Left lobe of liver (tissue), 2 donors: Measurements from ENCODE around the gene KLHDC4. TPM values are rescaled to one million over a fixed set of nuclear protein-coding genes. Genes with fewer than 3 reads are reported as not detected.
"Not testable (repeated sequence)": the region's sequence is repeated elsewhere in the genome, so short reads cannot be mapped to it uniquely, and the experiment has no call there.

Experiments used
- ATAC-seq: fragments of 200-7000 bp; cut with Tn5 transposase; one replicate; pipeline ENCODE4 v1.9.1; 2020; ENCODE audit warnings: mild to moderate bottlenecking, moderate library complexity
- DNase-seq: peaks from one replicate; pipeline ENCODE4 v3.0.0-alpha.2; 2020; ENCODE audit warnings: low spot score
- total RNA-seq: library from RNA; stranded (reverse); gene quantifications from one replicate; pipeline ENCODE4 v1.2.1, GENCODE V29; 2021
- donor health status: DM: no; HTN: no; CAD: no; lungs with moderate emphysema.
- donor health status: DM: no; HTN: yes; CAD: no.

Gene KLHDC4
- 17.2 TPM for total RNA-seq

- ATAC-seq = peak; percentile 96
- DNase-seq = peak; percentile 92
These were observed at the start of gene KLHDC4 for GRCh38 chr16:87765776-87766484. Gene KLHDC4, minus strand, starts transcription at chr16:87765986. Its CDS starts 96 bp downstream, at chr16:87765890.

- peak; percentile 95 for ATAC-seq
These were observed 49.8 kb upstream of the KLHDC4 start for GRCh38 chr16:87815567-87815966.

GRCh38 chr16:87812200-87812656 lies 46.4 kb upstream of the KLHDC4 start:
- ATAC-seq (no peak), DNase-seq (no peak)

More at GRCh38 chr16:87815567-87815966, 49.8 kb upstream of the KLHDC4 start:
- no peak for DNase-seq

GRCh38 chr16:87811454-87811853 lies 45.7 kb upstream of the KLHDC4 start:
- not testable (repeated sequence) for ATAC-seq, DNase-seq

GRCh38 chr16:87809150-87809902 lies 43.5 kb upstream of the KLHDC4 start:
- DNase-seq (no peak), ATAC-seq (no peak)

GRCh38 chr16:87808108-87808507 lies 42.3 kb upstream of the KLHDC4 start:
- ATAC-seq = peak; percentile 26
- DNase-seq = no peak

GRCh38 chr16:87806641-87807546 lies 41.1 kb upstream of the KLHDC4 start:
- ATAC-seq (peak; percentile 43), DNase-seq (no peak)

GRCh38 chr16:87806261-87806640 lies 40.5 kb upstream of the KLHDC4 start:
- no peak for ATAC-seq

GRCh38 chr16:87803385-87803784 lies 37.6 kb upstream of the KLHDC4 start:
- ATAC-seq (no peak), DNase-seq (no peak)

More at GRCh38 chr16:87806261-87806640, 40.5 kb upstream of the KLHDC4 start:
- no peak for DNase-seq

GRCh38 chr16:87802670-87803069 lies 36.9 kb upstream of the KLHDC4 start:
- no peak for ATAC-seq
- DNase-seq = no peak

- ATAC-seq = no peak
- DNase-seq = no peak
These were observed 36.0 kb upstream of the KLHDC4 start for GRCh38 chr16:87801679-87802259.

GRCh38 chr16:87800497-87800896 lies 34.7 kb upstream of the KLHDC4 start:
- DNase-seq = peak; percentile 66
- peak; percentile 93 for ATAC-seq

GRCh38 chr16:87795336-87795735 lies 29.6 kb upstream of the KLHDC4 start:
- DNase-seq = no peak
- no peak for ATAC-seq

GRCh38 chr16:87794485-87795078 lies 28.8 kb upstream of the KLHDC4 start:
- ATAC-seq = peak; percentile 32
- DNase-seq = peak; percentile 52

GRCh38 chr16:87792205-87792565 lies 26.4 kb upstream of the KLHDC4 start:
- no peak for ATAC-seq
- no peak for DNase-seq

GRCh38 chr16:87791295-87792204 lies 25.8 kb upstream of the KLHDC4 start:
- DNase-seq (peak; percentile 79), ATAC-seq (peak; percentile 58)

- DNase-seq (peak; percentile 87), ATAC-seq (peak; percentile 71)
These were observed 24.7 kb upstream of the KLHDC4 start for GRCh38 chr16:87790292-87791100.
